Measurements from ENCODE around the gene SLC23A3. TPM values are rescaled to one million over a fixed set of nuclear protein-coding genes. Genes with fewer than 3 reads are reported as not detected.

Gene SLC23A3
- total RNA-seq, 4 donors from 2014 or later: 0.23 to 1.1 (median 0.27) TPM; not detected in 1

DNA sequence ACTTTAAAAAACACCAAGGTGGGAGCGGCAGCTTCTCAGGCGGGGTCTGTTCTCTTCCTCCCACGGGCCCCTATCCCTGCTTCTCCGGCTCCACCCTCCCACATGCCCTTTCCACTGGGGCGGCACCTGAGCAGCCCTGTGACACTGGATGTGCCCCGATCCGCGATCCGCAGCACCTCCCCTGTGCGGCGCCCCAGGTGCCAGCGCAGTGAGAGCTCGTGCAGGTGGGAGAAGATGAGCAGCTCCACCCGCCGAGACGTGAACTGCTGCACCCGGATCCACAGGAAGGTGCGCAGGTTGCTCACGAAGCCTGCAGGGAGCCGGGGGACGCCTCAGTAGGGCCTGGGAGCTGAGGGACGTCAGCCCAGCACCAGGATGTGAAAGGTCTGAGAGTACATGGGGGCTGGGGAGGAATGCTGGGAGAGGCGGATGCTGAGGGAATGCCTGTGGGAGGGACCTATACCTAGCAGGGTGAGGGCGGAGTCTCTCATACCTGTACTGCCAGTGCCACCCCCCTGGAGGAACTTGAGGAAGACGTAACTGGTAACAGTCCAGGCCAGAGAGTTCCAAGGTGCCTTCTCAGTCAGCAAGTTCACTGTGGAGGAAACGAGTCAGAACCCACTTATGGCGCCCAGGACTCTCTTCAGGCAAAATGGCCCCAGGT is 46.2 kb upstream of the SLC23A3 start:
- ATAC-seq: no peak
- H3K4me3 ChIP-seq: no peak overlapping the region
- peaks cover 0 to 67% of the 10 kb centered on the region in 2 donors for H3K36me3 ChIP-seq
- H3K27ac ChIP-seq: peak overlapping the region in 2 of 4 donors; percentile 95 to 98
- TF ChIP-seq POLR2AphosphoS5 (IDR thresholded peaks at IDR 0.05) (no peak), EP300 (IDR thresholded peaks at IDR 0.05) (no peak), POLR2A (IDR thresholded peaks at IDR 0.05) (no peak)
- TF ChIP-seq, protein P1, sequence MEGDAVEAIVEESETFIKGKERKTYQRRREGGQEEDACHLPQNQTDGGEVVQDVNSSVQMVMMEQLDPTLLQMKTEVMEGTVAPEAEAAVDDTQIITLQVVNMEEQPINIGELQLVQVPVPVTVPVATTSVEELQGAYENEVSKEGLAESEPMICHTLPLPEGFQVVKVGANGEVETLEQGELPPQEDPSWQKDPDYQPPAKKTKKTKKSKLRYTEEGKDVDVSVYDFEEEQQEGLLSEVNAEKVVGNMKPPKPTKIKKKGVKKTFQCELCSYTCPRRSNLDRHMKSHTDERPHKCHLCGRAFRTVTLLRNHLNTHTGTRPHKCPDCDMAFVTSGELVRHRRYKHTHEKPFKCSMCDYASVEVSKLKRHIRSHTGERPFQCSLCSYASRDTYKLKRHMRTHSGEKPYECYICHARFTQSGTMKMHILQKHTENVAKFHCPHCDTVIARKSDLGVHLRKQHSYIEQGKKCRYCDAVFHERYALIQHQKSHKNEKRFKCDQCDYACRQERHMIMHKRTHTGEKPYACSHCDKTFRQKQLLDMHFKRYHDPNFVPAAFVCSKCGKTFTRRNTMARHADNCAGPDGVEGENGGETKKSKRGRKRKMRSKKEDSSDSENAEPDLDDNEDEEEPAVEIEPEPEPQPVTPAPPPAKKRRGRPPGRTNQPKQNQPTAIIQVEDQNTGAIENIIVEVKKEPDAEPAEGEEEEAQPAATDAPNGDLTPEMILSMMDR (IDR thresholded peaks at IDR 0.05): no peak
- WGBS, 2 donors (ENCODE audit: low coverage in 1 of 2): 93% methylated on average over 10 of the region's 27 CpGs; no CpG with 5 or more reads in 1 of the 2 donors
- H3K9me3 ChIP-seq: no peaks in the 10 kb centered on the region
- H3K27me3 ChIP-seq: no peaks in the 10 kb centered on the region
- H3K4me1 ChIP-seq: peaks cover 3 to 51% (median 21%) of the 10 kb centered on the region in 3 donors

DNA sequence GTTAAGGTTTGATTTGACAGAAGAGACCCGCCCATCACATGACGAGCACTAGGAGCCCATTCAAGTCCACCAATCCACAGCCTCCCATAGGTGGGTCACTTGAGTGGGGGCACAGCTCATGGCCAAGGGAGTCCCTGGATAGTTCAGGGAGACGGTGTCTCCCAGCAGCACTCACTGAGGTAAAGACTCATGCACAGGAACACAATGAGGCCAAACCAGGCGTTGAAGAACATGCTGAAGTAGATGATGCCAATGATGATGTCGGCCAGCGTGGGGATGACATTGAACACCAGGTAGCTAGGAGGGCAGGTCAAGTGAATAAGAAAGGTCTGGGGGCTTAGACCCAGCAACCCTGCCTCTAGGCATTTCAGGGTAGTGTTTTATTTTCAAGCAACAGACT is 45.0 kb upstream of the SLC23A3 start:
- H3K4me3 ChIP-seq: no peak overlapping the region
- no peak overlapping the region for H3K27ac ChIP-seq
- ATAC-seq: no peak
- H3K27me3 ChIP-seq: no peaks in the 10 kb centered on the region
- no CpG with 5 or more reads among the region's 6 CpGs for WGBS, 2 donors (ENCODE audit: low coverage in 1 of 2)
- no peaks in the 10 kb centered on the region for H3K9me3 ChIP-seq
- H3K4me1 ChIP-seq: peaks cover 3 to 45% (median 18%) of the 10 kb centered on the region in 3 donors
- peaks cover 0 to 67% of the 10 kb centered on the region in 2 donors for H3K36me3 ChIP-seq
- TF ChIP-seq, protein P1 (IDR thresholded peaks at IDR 0.05): no peak
- TF ChIP-seq EP300 (IDR thresholded peaks at IDR 0.05): no peak
- no peak for TF ChIP-seq POLR2AphosphoS5 (IDR thresholded peaks at IDR 0.05)

DNA sequence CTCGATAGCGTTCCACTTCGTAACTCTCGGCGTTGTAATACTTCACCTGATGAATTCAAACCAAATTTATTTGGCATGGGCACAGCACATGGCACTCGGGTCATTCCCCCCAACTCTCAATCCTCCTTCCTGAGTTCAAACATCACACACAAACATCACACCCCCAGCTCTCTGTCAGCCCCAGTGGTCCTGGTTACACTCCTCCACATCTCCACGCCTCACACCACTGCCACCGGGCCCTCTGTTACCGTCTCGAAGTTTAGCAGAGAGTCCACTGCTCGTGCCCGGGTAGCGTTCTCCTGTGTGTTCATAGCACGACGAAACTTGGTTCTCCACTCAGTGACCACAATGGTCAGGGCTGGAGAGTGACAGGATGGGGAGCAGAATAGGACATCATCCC is 44.3 kb upstream of the SLC23A3 start:
- no peak for ATAC-seq
- peaks cover 0 to 39% (median 12%) of the 10 kb centered on the region in 3 donors for H3K4me1 ChIP-seq
- no peaks in the 10 kb centered on the region for H3K9me3 ChIP-seq
- no peak overlapping the region for H3K4me3 ChIP-seq
- 73 to 97% methylated on average over 2 to 11 of the region's 15 CpGs for WGBS, 2 donors (ENCODE audit: low coverage in 1 of 2)
- no peak for TF ChIP-seq POLR2AphosphoS5 (IDR thresholded peaks at IDR 0.05)
- no peak for TF ChIP-seq POLR2A (IDR thresholded peaks at IDR 0.05)
- no peak for TF ChIP-seq EP300 (IDR thresholded peaks at IDR 0.05)
- TF ChIP-seq, protein P1 (IDR thresholded peaks at IDR 0.05): no peak
- no peak overlapping the region for H3K27ac ChIP-seq
- no peaks in the 10 kb centered on the region for H3K27me3 ChIP-seq
- H3K36me3 ChIP-seq: peaks cover 0 to 69% of the 10 kb centered on the region in 2 donors

DNA sequence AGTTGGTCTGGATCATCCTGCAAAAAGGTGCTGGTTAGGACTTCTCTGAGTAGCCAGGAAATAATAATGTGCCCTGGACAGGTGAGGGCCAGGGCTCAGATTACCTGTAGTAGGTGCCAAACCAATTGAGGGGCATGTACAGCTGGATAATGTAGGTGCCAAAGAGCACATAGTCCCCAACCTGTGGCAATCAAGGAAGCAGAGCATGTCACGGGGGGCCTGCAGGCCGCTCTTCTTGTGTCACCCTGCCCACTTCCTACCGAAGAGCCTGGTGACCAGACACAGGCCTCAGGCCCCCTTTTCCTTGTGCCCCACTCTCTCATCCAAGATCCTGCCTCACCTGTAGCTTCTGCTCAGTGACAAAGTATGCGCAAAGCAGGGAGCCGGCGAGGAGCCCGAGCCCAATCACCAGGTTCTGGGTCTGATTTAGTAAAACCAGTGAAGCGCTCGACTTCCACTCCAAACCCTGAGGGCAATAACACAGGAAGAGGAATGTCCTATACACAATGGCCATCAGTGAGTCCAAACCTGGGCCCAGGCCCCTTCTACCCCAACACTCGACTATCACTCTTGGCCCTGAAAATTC is 43.8 kb upstream of the SLC23A3 start:
- Histone ChIP-seq H3K27me3 (no peaks in the 10 kb centered on the region), H3K4me1 (peaks cover 0 to 39% (median 11%) of the 10 kb centered on the region in 3 donors), H3K36me3 (peaks cover 0 to 74% of the 10 kb centered on the region in 2 donors), H3K9me3 (no peaks in the 10 kb centered on the region), H3K27ac (no peak overlapping the region), H3K4me3 (no peak overlapping the region)
- no peak for ATAC-seq
- WGBS, 2 donors (ENCODE audit: low coverage in 1 of 2): 80 to 90% methylated on average over 2 to 3 of the region's 10 CpGs
- TF ChIP-seq POLR2AphosphoS5 (IDR thresholded peaks at IDR 0.05): no peak
- TF ChIP-seq POLR2A (IDR thresholded peaks at IDR 0.05): no peak
- no peak for TF ChIP-seq EP300 (IDR thresholded peaks at IDR 0.05)
- TF ChIP-seq, protein P1 (IDR thresholded peaks at IDR 0.05): no peak

DNA sequence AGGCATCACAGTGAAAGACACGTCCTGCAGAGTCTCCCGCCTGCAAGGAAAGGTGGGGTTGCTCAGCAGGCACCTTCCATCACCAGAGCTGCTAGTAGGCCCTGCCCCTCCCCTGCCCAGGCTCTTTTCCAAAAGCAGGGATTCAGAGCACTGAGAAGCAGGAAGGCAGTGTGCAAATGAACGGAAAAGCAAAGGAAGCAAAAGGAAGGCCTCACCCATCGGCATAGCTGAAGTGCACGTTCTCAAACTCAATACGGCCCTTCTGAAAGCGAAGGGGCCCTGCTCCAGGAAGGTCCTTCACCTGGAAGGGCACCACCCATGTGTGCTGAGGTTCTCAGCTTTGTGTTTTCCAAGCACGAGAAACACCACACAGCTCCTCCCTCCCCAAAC is 43.2 kb upstream of the SLC23A3 start:
- no peaks in the 10 kb centered on the region for H3K9me3 ChIP-seq
- H3K4me1 ChIP-seq: peaks cover 0 to 39% (median 9%) of the 10 kb centered on the region in 3 donors
- 86 to 92% methylated on average over 6 of the region's 8 CpGs for WGBS, 2 donors (ENCODE audit: low coverage in 1 of 2)
- peaks cover 0 to 78% of the 10 kb centered on the region in 2 donors for H3K36me3 ChIP-seq
- no peak overlapping the region for H3K4me3 ChIP-seq
- H3K27ac ChIP-seq: no peak overlapping the region
- no peaks in the 10 kb centered on the region for H3K27me3 ChIP-seq
- ATAC-seq: no peak
- TF ChIP-seq, protein P1 (IDR thresholded peaks at IDR 0.05): no peak
- TF ChIP-seq POLR2A (IDR thresholded peaks at IDR 0.05) (no peak), POLR2AphosphoS5 (IDR thresholded peaks at IDR 0.05) (no peak), EP300 (IDR thresholded peaks at IDR 0.05) (no peak)
